ENCODE measurements around the gene MYO7B. TPM values are rescaled to one million over a fixed set of nuclear protein-coding genes. Genes with fewer than 3 reads are reported as not detected.

Gene MYO7B
- total RNA-seq, 1 donor: 0.18 TPM

- no peak for DNase-seq (ENCODE audit: low read depth)
- no peak for TF ChIP-seq CTCF (IDR thresholded peaks at IDR 0.05; ENCODE audit: insufficient read depth, low read length)
- H3K4me3 ChIP-seq (ENCODE audit: low read depth, low read length): no peak overlapping the region
These were observed 23.6 kb upstream of the MYO7B start for GRCh38 chr2:127511917-127512316.

- no peak for TF ChIP-seq CTCF (IDR thresholded peaks at IDR 0.05; ENCODE audit: insufficient read depth, low read length)
- no peak overlapping the region for H3K4me3 ChIP-seq (ENCODE audit: low read depth, low read length)
- DNase-seq (ENCODE audit: low read depth): no peak
These were observed 23.1 kb upstream of the MYO7B start for GRCh38 chr2:127512362-127512761.

GRCh38 chr2:127514076-127514475 lies 21.4 kb upstream of the MYO7B start:
- no peak for TF ChIP-seq CTCF (IDR thresholded peaks at IDR 0.05; ENCODE audit: insufficient read depth, low read length)
- no peak for DNase-seq (ENCODE audit: low read depth)
- no peak overlapping the region for H3K4me3 ChIP-seq (ENCODE audit: low read depth, low read length)

GRCh38 chr2:127514485-127514884 lies 21.0 kb upstream of the MYO7B start:
- TF ChIP-seq CTCF (IDR thresholded peaks at IDR 0.05; ENCODE audit: insufficient read depth, low read length): no peak

GRCh38 chr2:127515383-127515915 lies 20.0 kb upstream of the MYO7B start:
- peak overlapping the region; percentile 26 for H3K4me3 ChIP-seq (ENCODE audit: low read depth, low read length)
- no peak for TF ChIP-seq CTCF (IDR thresholded peaks at IDR 0.05; ENCODE audit: insufficient read depth, low read length)

More at GRCh38 chr2:127514485-127514884, 21.0 kb upstream of the MYO7B start:
- no peak overlapping the region for H3K4me3 ChIP-seq (ENCODE audit: low read depth, low read length)
- DNase-seq (ENCODE audit: low read depth): no peak

GRCh38 chr2:127516041-127516762 lies 19.3 kb upstream of the MYO7B start:
- DNase-seq (ENCODE audit: low read depth): peak; percentile 97
- TF ChIP-seq CTCF (IDR thresholded peaks at IDR 0.05; ENCODE audit: insufficient read depth, low read length): no peak
- H3K4me3 ChIP-seq (ENCODE audit: low read depth, low read length): peak overlapping the region; percentile 26

More at GRCh38 chr2:127515383-127515915, 20.0 kb upstream of the MYO7B start:
- peak; percentile 87 for DNase-seq (ENCODE audit: low read depth)
